AG08395 (cell line): ENCODE data around the gene UBE2D2.
A peak's percentile ranks its signal among the peaks of the same experiment; 100 is the strongest.
"Not testable (repeated sequence)": the region's sequence is repeated elsewhere in the genome, so short reads cannot be mapped to it uniquely, and the experiment has no call there.

ENCODE experiments used
- DNase-seq: peaks from one replicate; pipeline ENCODE4 v3.0.0; 2012; ENCODE audit warnings: mixed read lengths, low spot score

The UBE2D2 gene

GRCh38 chr5:139549162-139549894, 11.8 kb upstream of the UBE2D2 start:
- no peak for DNase-seq

- DNase-seq, result not testable (repeated sequence)
Observed at GRCh38 chr5:139550051-139550872, 10.9 kb upstream of the UBE2D2 start.

- DNase-seq, result no peak
Observed at GRCh38 chr5:139551191-139551889, 9.8 kb upstream of the UBE2D2 start.

- no peak for DNase-seq
Observed at GRCh38 chr5:139552893-139553575, 8.1 kb upstream of the UBE2D2 start.

- no peak for DNase-seq
Observed at GRCh38 chr5:139554264-139554663, 6.9 kb upstream of the UBE2D2 start.

GRCh38 chr5:139557811-139558210, 3.3 kb upstream of the UBE2D2 start:
- DNase-seq, result no peak

GRCh38 chr5:139561655-139562451, 714 bp downstream of the UBE2D2 start:
- peak; percentile 45 for DNase-seq

- DNase-seq, result no peak
Observed at GRCh38 chr5:139562847-139563246, 1.7 kb downstream of the UBE2D2 start.

GRCh38 chr5:139565411-139566305, 4.5 kb downstream of the UBE2D2 start:
- no peak for DNase-seq

- peak; percentile 32 for DNase-seq
Observed at GRCh38 chr5:139566611-139567010, 5.5 kb downstream of the UBE2D2 start.

- no peak for DNase-seq
Observed at GRCh38 chr5:139569270-139569955, 8.3 kb downstream of the UBE2D2 start.

GRCh38 chr5:139571543-139571942, 10.4 kb downstream of the UBE2D2 start:
- DNase-seq, result no peak

GRCh38 chr5:139571966-139572365, 10.8 kb downstream of the UBE2D2 start:
- no peak for DNase-seq

GRCh38 chr5:139574641-139575312, 13.6 kb downstream of the UBE2D2 start:
- peak; percentile 36 for DNase-seq

- no peak for DNase-seq
Observed at GRCh38 chr5:139575313-139575646, 14.1 kb downstream of the UBE2D2 start.

- DNase-seq, result no peak
Observed at GRCh38 chr5:139575751-139576150, 14.6 kb downstream of the UBE2D2 start.

- no peak for DNase-seq
Observed at GRCh38 chr5:139577689-139578290, 16.7 kb downstream of the UBE2D2 start.

- DNase-seq, result no peak
Observed at GRCh38 chr5:139578325-139578724, 17.2 kb downstream of the UBE2D2 start.

- DNase-seq, result not testable (repeated sequence)
Observed at GRCh38 chr5:139582181-139582580, 21.0 kb downstream of the UBE2D2 start.
